GM19467 (cell line): Measurements from ENCODE around the gene DNAJB9.

Experiments used
- ATAC-seq: cut with Tn5 transposase; IDR thresholded peaks from one replicate; pipeline ENCODE4 v1.9.1; 2021; ENCODE audit warnings: mild to moderate bottlenecking, moderate library complexity; ENCODE audit not compliant: unreplicated experiment

The DNAJB9 gene

DNA sequence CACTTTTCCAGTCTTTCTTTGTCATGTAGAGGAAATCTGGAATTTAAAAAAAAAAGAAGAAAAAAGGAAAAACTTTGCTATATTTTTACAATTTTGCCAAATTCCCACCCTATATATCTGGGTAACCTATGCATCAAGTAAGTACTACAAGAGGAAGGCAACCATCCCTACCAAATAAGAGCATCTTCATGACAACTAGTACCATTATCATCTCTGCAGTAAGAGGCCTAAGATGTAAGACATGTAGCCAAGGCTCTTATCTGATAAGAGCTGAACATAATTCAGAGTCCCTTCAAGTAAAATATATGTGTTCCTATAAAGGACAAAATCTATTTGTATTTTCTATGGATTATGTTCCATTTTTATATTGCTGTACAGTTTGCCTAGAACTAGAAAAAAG lies 3.7 kb upstream of the DNAJB9 start:
- no peak for ATAC-seq

DNA sequence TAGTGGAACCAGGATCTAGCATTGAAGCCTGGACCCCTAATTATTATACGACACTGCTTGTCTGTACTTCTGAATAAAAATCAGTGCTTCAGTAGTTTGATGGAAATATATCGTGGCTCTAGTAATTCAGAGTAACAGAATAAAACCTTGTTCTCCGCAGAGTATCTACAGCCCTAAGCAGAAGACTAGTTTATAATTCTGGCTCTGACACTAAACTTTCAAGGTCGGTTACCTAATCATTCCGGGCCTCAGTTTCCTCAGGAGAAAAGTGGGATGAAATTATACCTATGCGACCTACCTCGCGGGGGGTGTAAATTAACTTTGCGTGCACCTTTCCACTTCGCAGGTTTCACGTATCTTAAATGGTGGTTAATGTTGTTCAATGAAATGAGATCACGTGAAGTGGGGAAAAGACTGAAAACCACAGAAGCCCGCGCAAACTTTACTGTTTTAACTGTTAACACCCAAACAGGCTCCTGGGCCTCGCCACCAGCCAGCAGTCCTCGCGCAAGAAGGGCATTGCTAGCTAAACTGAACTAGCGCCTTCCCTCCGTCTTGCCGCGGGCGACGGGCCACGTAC lies 783 bp upstream of the DNAJB9 start:
- ATAC-seq = no peak

GRCh38 chr7:108570146-108570755 lies 577 bp downstream of the DNAJB9 start:
- ATAC-seq = no peak

DNA sequence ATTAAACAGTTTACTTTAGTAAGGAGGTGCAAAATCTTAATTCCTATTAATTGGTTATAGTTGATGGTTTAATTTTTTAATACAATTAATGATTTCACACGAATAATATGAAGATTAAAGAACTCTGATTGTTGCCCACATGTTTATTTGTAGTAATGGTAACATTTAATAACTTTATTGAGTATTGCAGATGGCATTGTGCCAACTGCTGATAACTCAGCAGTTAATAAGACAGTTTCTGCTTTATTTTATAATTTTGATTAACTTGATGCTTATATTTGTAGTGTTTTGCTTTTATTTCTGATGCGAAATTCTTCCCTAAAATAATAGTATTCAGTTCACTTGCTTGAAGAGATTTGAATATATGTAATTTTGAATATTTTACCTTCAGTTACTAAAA lies 2.8 kb downstream of the DNAJB9 start:
- no peak for ATAC-seq

GRCh38 chr7:108575156-108575555 lies 5.5 kb downstream of the DNAJB9 start:
- ATAC-seq = no peak

DNA sequence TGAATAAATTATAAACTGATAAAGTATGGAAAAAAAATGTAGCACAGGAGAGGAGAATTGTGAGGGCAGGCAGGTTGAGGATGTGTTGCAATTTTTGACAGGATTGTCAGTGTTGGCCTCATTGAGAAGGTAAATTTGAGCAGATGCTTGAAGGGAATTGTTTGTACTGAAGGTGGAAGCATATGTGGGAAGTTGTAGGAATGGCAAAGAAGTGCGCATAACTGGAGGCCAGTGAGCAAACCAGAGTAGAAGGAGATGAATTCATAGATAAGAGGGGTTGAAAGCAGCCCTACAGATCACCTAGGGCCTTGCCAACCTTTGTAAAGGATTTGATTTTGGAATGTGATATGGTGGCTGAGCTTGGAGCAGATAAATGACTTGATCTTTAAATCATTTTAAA lies 6.4 kb downstream of the DNAJB9 start:
- no peak for ATAC-seq

GRCh38 chr7:108578937-108579336 lies 9.3 kb downstream of the DNAJB9 start:
- ATAC-seq = no peak

DNA sequence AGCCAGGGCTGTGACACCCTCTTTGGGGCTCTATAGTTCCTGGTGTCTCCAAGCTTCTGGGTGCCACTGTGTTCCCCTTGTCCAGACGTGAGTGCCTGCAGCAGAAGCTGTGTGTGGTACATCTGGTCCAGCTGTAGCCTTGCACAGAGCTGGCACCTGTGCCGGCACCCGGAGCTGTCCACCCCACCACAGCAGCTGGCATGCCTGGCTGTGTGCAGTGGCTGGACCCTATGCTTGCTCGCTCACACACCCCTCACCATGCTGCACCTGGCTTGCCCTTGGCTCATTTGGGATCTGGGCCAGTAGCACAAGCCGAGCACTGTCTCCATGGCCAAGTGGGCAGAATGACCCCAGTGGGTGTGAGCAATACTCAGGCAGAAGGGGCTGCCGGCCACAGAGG lies 10.6 kb downstream of the DNAJB9 start:
- no peak for ATAC-seq

DNA sequence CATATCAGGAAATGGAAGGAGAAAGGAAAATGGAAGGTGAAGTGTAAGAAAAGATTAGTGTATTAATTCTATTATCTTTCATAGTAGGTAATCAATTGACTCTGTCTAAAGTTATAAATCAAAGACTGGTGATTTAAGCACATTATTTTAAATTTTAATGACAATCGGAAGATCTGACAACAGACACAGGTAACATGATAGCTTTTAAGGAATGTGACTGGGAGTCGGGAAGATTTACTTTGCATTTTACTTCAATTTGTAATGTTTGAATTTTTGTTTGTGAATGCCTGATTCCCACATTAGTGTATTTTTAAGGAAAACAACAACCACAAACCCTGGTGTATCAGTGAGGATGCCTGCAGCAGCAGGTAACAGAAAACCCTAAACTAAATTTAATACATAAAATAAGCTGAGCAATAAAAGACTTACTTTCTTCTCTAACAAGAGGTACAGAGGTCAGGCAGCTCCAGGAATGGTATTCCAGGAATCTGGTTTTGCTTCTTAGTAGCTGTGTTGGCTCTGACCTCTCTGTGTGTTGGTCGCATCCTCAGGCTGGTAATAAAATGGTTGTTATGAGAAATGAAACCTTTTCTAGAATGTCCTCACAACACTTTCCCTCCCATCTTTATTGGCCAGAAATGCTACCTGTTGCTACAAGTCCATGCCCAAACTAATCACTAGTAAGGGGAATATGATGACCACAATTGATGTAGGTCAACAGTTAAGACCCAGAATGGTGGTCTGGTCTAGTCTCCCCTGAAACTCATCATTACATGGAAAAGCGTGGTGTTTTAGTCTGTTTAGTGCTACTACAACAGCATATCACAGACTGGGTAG lies 12.2 kb downstream of the DNAJB9 start:
- ATAC-seq = no peak

- no peak for ATAC-seq
Measured at GRCh38 chr7:108584211-108584610, 14.5 kb downstream of the DNAJB9 start.

- no peak for ATAC-seq
Measured at GRCh38 chr7:108585843-108586242, 16.2 kb downstream of the DNAJB9 start.

DNA sequence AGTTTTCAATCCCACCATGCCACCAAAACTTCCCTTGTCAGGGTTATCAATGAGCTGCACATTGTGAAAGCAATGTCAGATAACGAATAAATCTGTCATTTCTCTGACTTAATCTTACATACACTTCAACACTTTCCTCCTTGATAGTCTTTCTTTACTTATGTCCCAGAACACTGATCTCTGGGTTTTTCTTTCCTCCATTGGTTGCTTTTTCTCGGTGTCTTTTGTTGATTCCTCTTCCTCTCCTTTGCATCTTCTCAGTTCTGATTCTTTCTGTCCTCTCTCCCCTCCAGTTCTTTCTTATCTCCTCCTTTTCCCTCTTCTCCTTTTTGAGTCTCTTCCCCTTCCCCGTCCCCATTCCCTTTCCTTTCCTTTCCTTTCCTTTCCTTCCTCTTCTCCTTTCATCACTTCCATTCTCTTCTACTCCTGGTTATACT lies 16.6 kb downstream of the DNAJB9 start:
- ATAC-seq = no peak

DNA sequence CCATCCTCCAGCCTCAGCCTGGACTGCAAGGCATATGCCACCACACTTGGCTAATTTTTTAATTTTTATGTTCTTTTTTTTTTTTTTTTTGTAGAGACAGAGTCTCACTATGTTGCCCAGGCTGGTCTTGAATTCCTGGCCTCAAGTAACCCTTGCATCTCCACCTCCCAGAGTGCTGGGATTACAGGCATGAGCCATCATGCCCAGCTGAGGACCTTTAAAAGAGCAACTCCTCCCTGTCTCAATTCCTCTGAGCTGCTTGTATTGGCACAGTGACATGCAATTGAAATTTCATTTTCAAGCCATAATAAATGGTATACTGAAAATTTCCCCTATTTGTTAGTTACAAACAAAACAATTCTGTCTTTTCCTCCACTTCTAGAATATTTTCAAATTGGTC lies 19.5 kb downstream of the DNAJB9 start:
- no peak for ATAC-seq

DNA sequence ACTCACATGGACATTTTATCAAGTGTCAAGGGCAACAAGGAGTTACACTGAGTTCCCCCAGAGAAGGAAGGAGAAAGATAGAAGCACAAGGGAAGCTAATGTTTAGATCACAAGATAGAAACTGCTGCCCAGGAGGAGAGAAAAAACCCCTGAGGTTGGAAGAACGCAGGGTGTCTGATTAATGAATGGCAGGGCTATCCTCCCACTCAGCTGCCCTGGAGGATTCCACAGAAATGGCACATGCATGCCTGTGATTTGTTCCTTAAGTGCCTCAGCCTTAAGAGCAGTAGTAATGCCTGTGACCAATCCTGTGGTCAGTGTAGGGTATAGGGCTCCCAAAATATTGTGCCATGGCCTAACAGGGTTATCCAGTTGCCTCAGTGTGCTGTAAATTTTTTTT lies 20.2 kb downstream of the DNAJB9 start:
- ATAC-seq = no peak

DNA sequence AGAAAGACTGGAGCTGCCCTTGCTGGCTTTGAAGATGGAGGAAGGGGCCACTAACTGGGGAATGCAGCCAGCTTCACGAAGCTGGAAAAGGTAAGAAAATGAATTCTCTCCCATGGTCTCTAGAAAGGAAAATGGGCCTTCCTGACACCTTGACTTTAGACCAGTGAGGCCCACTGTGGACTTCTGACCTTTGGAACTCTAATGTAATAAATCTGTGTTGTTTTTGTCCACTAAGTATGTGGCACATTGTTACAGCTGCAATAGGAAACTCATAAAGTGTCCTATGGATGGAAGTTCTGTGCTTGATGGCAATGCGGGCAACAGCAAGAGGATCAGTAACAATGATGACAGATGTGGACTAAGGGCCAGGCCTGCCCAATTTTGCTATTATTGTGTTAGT lies 20.9 kb downstream of the DNAJB9 start:
- no peak for ATAC-seq

GRCh38 chr7:108592646-108593201 lies 23.1 kb downstream of the DNAJB9 start:
- ATAC-seq = no peak

DNA sequence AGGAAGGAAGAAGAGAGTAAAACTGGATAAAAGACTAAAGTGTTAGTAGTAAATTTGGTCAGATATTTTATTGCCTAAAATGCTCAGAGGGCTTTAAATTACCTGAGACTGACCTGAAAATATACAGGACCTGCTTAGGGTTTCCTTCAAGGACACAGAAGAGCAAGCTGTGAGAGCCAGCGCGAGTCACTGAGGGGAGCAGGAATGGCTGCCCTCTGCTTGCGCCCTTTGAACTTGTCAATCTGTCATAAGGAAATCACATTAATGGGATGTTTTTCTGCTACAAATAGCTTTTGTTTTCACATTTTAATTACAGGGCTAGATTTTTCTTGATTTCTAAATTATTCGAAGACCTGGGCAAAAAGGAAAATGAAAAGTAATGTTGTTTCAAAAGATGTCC lies 26.9 kb downstream of the DNAJB9 start:
- no peak for ATAC-seq

- no peak for ATAC-seq
Measured at GRCh38 chr7:108598153-108598552, 28.5 kb downstream of the DNAJB9 start.

GRCh38 chr7:108598914-108599580 lies 29.4 kb downstream of the DNAJB9 start:
- ATAC-seq = no peak

DNA sequence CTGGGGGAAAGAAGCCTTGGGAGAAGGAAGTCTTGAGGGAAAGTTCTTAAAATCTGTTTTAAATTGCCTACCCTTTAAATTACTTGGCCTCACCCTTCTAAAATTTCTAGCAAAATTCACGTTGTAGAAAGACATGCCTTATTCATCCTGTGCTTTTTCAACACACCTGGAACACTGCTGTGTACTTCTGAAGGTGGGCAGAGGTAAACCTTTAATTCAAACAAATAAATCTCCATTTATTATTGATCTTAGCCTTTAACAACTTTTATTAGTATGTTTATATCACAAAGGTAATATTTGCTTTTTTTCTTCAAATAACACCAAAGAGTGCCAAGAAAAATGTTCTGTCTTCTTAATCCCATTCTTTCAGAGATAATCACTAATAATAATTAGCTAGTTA lies 30.7 kb downstream of the DNAJB9 start:
- ATAC-seq = no peak

- ATAC-seq = no peak
Measured at GRCh38 chr7:108603656-108604306, 34.1 kb downstream of the DNAJB9 start.
